GM12873 (cell line): ENCODE data around the gene CEACAM16.

Source experiments
- TF ChIP-seq, protein P1 (sequence below): IDR thresholded peaks from 2 replicates; pipeline ENCODE4 v1.5.1; 2012; ENCODE audit warnings: low read depth, mild to moderate bottlenecking, moderate library complexity, low read length, control low read depth; ENCODE audit not compliant: insufficient read depth; ENCODE audit errors: missing control alignments

The CEACAM16 gene

DNA sequence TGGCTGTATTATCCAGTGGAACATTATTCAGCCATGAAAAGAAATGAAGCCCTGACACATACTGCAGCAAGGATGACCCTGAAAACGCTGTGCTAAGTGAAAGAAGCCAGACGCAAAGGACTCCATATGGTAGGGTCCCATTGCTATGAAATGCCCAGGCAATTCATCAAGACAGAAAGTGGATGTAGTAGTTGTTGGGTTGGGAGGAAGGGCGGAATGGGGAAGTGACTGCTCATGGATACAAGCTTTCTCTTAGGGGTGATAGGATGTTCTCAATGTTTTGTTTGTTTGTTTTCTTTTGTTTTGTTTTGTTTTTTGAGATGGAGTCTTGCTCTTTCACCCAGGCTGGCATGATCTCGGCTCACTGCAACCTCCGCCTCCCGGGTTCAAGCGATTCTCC is 11.1 kb upstream of the CEACAM16 start:
- TF ChIP-seq, protein P1, sequence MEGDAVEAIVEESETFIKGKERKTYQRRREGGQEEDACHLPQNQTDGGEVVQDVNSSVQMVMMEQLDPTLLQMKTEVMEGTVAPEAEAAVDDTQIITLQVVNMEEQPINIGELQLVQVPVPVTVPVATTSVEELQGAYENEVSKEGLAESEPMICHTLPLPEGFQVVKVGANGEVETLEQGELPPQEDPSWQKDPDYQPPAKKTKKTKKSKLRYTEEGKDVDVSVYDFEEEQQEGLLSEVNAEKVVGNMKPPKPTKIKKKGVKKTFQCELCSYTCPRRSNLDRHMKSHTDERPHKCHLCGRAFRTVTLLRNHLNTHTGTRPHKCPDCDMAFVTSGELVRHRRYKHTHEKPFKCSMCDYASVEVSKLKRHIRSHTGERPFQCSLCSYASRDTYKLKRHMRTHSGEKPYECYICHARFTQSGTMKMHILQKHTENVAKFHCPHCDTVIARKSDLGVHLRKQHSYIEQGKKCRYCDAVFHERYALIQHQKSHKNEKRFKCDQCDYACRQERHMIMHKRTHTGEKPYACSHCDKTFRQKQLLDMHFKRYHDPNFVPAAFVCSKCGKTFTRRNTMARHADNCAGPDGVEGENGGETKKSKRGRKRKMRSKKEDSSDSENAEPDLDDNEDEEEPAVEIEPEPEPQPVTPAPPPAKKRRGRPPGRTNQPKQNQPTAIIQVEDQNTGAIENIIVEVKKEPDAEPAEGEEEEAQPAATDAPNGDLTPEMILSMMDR: no peak

DNA sequence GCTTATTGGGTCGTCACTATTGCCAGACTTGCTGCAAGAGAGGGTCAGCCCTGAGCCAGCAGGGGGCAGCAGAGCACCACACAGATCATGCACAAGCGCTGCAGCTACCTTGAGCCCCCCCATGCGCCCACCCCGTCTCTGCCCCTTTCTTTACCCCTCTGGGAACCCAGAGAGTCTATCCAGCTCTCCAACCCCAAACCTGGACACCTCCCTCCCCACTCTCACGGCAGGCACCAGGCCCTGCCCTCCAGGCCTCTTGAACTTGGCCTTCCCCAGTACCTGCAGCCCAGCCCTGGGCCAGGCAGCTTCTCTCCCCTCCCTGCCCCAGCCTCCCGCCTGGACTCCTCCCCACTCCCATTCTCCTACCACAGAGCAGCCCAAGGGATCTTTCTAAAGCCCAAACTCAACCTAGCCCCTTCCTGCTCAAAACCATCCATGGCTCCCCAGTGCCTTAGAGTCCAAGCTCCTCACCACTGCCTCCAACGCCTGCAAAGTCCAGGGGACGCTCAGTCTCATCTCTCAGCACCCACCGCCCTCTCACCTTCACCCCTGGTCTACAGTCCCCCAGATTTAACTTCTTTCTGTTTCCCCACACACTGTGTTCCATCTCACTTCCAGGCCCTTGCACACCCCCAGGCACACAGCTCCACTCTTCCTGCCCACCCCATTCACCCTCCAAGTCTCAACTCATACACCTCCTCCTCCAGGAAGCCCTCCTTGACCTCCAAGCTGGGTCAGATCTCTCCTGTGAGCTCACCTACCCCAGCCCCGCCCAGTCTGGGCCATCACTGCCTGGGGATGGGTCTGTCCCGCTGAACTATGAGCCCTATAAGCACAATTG is 9.4 kb upstream of the CEACAM16 start:
- TF ChIP-seq, protein P1: peak; percentile 97

DNA sequence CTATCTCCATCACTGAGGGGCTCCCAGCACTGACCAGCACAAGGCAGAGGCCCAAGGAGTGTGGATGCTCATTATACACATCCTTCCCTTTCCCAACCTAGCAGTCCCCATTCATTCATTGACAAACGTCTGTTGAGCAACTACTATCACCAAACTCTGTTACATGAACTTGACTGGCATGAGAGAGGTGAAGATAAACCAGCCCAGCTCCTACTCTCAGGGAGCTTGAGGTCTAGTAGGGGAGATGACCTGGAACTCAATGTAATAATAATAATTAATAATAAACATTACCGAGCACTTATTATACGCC is 8.9 kb upstream of the CEACAM16 start:
- TF ChIP-seq, protein P1: no peak

DNA sequence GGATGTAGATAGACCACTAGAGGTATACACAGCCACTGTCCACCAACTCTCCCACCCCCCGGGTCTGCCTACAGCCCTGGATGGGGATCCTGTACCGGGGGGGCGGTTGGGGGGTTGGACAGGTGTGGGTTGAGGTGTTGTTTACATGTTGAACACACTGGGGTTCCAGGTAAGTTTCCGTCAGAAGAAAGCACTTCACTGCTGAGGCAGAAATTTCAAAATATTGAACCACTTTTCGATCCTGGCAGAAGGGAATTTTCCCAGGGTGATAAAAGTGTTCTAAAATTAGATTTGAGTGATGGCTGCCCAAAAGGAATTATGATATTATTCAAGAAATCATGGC is 6.6 kb upstream of the CEACAM16 start:
- TF ChIP-seq, protein P1: no peak

DNA sequence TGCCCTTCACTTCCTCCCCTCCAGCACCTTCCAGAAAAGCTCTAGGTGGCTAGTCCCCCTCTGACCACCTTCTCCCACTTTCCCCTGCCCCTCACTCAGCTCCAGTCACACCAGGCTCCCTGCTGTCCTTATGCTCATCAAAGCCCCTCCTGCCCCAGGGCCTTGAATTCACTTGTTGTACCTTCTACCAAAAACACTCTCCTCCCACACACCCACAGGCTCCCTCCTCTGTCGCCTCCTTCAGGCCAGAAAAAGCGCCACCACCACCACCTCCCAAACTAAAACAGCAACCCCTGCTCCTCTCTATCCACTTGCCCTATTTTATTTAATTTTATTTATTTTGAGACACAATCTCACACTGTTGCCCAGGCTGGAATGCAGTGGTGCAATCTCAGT is 4.8 kb upstream of the CEACAM16 start:
- TF ChIP-seq, protein P1: peak; percentile 62

DNA sequence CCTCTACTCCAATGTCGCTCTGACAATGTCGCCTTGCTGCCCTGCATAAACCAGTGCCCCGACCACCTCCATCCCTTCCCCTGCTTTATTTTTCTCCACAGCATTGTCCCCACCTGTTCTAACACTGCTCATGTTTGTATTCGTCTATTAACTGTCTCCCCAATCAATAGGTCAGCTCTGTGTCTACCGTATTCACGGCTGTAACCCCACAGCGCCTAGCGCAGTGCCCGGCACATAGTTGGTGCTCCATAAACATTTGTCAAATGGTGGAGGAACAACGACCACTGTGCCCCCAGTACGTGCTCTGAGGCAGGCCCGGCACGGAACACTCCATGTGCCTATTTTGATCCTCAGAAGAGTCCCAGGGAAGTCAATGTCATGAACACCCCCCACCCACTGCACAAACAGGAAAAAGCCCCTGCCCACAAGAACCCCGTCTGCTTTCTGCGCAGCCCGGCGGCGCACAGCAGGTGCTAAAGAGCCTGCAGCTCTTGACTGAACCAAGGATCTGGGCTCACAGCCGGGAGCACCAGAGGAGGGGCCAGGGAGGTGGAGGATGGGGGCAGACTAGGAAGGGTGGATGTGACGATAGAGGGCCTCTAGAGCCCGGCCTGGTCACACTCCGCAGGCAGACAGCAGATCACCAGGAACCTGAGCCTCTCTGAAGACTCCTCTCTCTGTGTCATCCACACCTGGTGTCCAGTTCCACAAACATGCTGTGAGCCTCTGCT is 1.8 kb upstream of the CEACAM16 start:
- TF ChIP-seq, protein P1: no peak

DNA sequence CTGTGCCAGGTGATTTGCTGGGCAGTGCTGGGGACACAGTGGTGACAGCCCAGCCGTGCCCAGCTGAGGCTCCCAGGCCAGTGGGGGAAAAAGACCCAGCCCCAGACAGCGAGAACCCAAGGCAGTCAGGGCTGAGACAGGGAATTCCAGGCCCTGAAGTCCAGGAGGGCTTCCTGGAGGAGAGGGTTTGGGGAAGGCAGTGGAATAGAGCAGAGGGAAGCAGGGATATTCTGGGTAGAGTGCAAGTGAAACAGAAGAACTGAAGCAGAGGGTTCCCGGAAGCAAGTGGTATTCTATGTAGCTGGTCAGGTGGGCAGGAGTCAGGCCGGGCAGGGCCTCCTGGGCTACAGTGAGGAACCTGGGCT is 1.3 kb upstream of the CEACAM16 start:
- TF ChIP-seq, protein P1: no peak
